Skeletal muscle satellite cell (primary cell): Measurements from ENCODE around the gene SCIN.
A peak's percentile ranks its signal among the peaks of the same experiment; 100 is the strongest.

ENCODE experiments used
- H3K27me3 ChIP-seq: 2 replicates; pipeline ENCODE4 v1.7.0; 2013; ENCODE audit warnings: low read length; ENCODE audit not compliant: control insufficient read depth, insufficient read depth
- H3K36me3 ChIP-seq: 2 replicates; pipeline ENCODE4 v1.7.0; 2013; ENCODE audit warnings: mild to moderate bottlenecking, control low read depth, low read length; ENCODE audit not compliant: insufficient read depth
- H3K4me1 ChIP-seq: 2 replicates; pipeline ENCODE4 v1.7.0; 2013; ENCODE audit warnings: low read length; ENCODE audit not compliant: control insufficient read depth, insufficient read depth
- H3K4me2 ChIP-seq: 2 replicates; pipeline ENCODE4 v1.7.0; 2013; ENCODE audit warnings: mild to moderate bottlenecking, low read length
- H3K4me3 ChIP-seq: 2 replicates; pipeline ENCODE4 v1.7.0; 2013; ENCODE audit warnings: low read length
- H3K9ac ChIP-seq: 2 replicates; pipeline ENCODE4 v1.7.0; 2013; ENCODE audit warnings: mild to moderate bottlenecking, low read depth, low read length, moderate library complexity
- H3K9me3 ChIP-seq: replicated peaks from 2 replicates; pipeline ENCODE4 v1.7.0; 2013; ENCODE audit warnings: mild to moderate bottlenecking, control low read depth, low read length

The SCIN gene

GRCh38 chr7:12570168-12570533 is 369 bp upstream of the SCIN start:
- Histone ChIP-seq H3K9me3 (no peaks in the 10 kb centered on the region), H3K27me3 (peaks cover 39% of the 10 kb centered on the region), H3K4me1 (peaks cover 18% of the 10 kb centered on the region), H3K9ac (no peak overlapping the region), H3K4me3 (peak overlapping the region; percentile 70), H3K4me2 (peak overlapping the region; percentile 89), H3K36me3 (no peaks in the 10 kb centered on the region)

- Histone ChIP-seq H3K4me1 (peaks cover 13% of the 10 kb centered on the region), H3K36me3 (no peaks in the 10 kb centered on the region), H3K9ac (no peak overlapping the region), H3K4me2 (no peak overlapping the region), H3K4me3 (no peak overlapping the region), H3K9me3 (no peaks in the 10 kb centered on the region), H3K27me3 (peaks cover 39% of the 10 kb centered on the region)
Measured at GRCh38 chr7:12571691-12572090, 1.2 kb downstream of the SCIN start.

GRCh38 chr7:12572941-12573575 is 2.5 kb downstream of the SCIN start:
- no peaks in the 10 kb centered on the region for H3K36me3 ChIP-seq
- H3K27me3 ChIP-seq, result peaks cover 34% of the 10 kb centered on the region
- H3K9ac ChIP-seq, result no peak overlapping the region
- H3K4me3 ChIP-seq, result no peak overlapping the region
- H3K4me1 ChIP-seq, result peaks cover 13% of the 10 kb centered on the region
- no peaks in the 10 kb centered on the region for H3K9me3 ChIP-seq
- no peak overlapping the region for H3K4me2 ChIP-seq

- Histone ChIP-seq H3K27me3 (peaks cover 27% of the 10 kb centered on the region), H3K4me3 (no peak overlapping the region), H3K4me2 (no peak overlapping the region), H3K9me3 (no peaks in the 10 kb centered on the region), H3K36me3 (no peaks in the 10 kb centered on the region), H3K4me1 (peaks cover 13% of the 10 kb centered on the region), H3K9ac (no peak overlapping the region)
Measured at GRCh38 chr7:12573885-12574284, 3.4 kb downstream of the SCIN start.

GRCh38 chr7:12578930-12579640 is 8.6 kb downstream of the SCIN start:
- H3K9me3 ChIP-seq, result no peaks in the 10 kb centered on the region

GRCh38 chr7:12581897-12582296 is 11.4 kb downstream of the SCIN start:
- no peaks in the 10 kb centered on the region for H3K9me3 ChIP-seq
- no peak overlapping the region for H3K4me2 ChIP-seq
- peaks cover 10% of the 10 kb centered on the region for H3K4me1 ChIP-seq

More at GRCh38 chr7:12578930-12579640, 8.6 kb downstream of the SCIN start:
- H3K9ac ChIP-seq, result no peak overlapping the region
- H3K4me3 ChIP-seq, result no peak overlapping the region
- H3K4me2 ChIP-seq, result no peak overlapping the region
- H3K27me3 ChIP-seq, result no peaks in the 10 kb centered on the region
- H3K36me3 ChIP-seq, result no peaks in the 10 kb centered on the region
- no peaks in the 10 kb centered on the region for H3K4me1 ChIP-seq

GRCh38 chr7:12582362-12582761 is 11.8 kb downstream of the SCIN start:
- no peak overlapping the region for H3K4me3 ChIP-seq
- H3K4me1 ChIP-seq, result peaks cover 10% of the 10 kb centered on the region
- H3K9ac ChIP-seq, result no peak overlapping the region
- no peaks in the 10 kb centered on the region for H3K36me3 ChIP-seq
- H3K27me3 ChIP-seq, result no peaks in the 10 kb centered on the region
- no peaks in the 10 kb centered on the region for H3K9me3 ChIP-seq
- H3K4me2 ChIP-seq, result no peak overlapping the region

More at GRCh38 chr7:12581897-12582296, 11.4 kb downstream of the SCIN start:
- Histone ChIP-seq H3K27me3 (no peaks in the 10 kb centered on the region), H3K9ac (no peak overlapping the region), H3K4me3 (no peak overlapping the region), H3K36me3 (no peaks in the 10 kb centered on the region)

- H3K9ac ChIP-seq, result no peak overlapping the region
- H3K27me3 ChIP-seq, result no peaks in the 10 kb centered on the region
- no peak overlapping the region for H3K4me2 ChIP-seq
- H3K4me1 ChIP-seq, result peaks cover 10% of the 10 kb centered on the region
- H3K36me3 ChIP-seq, result no peaks in the 10 kb centered on the region
- H3K4me3 ChIP-seq, result no peak overlapping the region
- no peaks in the 10 kb centered on the region for H3K9me3 ChIP-seq
Measured at GRCh38 chr7:12583176-12583575, 12.7 kb downstream of the SCIN start.

- H3K9ac ChIP-seq, result no peak overlapping the region
- no peaks in the 10 kb centered on the region for H3K9me3 ChIP-seq
- no peaks in the 10 kb centered on the region for H3K27me3 ChIP-seq
- H3K4me2 ChIP-seq, result no peak overlapping the region
- no peak overlapping the region for H3K4me3 ChIP-seq
- H3K36me3 ChIP-seq, result no peaks in the 10 kb centered on the region
- H3K4me1 ChIP-seq, result peaks cover 10% of the 10 kb centered on the region
Measured at GRCh38 chr7:12583922-12584321, 13.4 kb downstream of the SCIN start.

GRCh38 chr7:12584930-12585329 is 14.4 kb downstream of the SCIN start:
- Histone ChIP-seq H3K4me3 (no peak overlapping the region), H3K4me2 (no peak overlapping the region), H3K9me3 (no peaks in the 10 kb centered on the region), H3K36me3 (no peaks in the 10 kb centered on the region), H3K9ac (no peak overlapping the region), H3K4me1 (peaks cover 10% of the 10 kb centered on the region), H3K27me3 (no peaks in the 10 kb centered on the region)

GRCh38 chr7:12586271-12586670 is 15.8 kb downstream of the SCIN start:
- Histone ChIP-seq H3K4me3 (no peak overlapping the region), H3K4me2 (no peak overlapping the region), H3K4me1 (peaks cover 10% of the 10 kb centered on the region), H3K9ac (no peak overlapping the region), H3K27me3 (peaks cover under 1% of the 10 kb centered on the region), H3K36me3 (no peaks in the 10 kb centered on the region), H3K9me3 (no peaks in the 10 kb centered on the region)
